SK-N-SH treated with all-trans-retinoic acid at 6 μM for 48 hours (cell line): Measurements from ENCODE around the gene ECHDC3.

Source experiments
- ATAC-seq: fragments of 200-7000 bp; cut with Tn5 transposase; 3 replicates; pipeline ENCODE4 v1.9.1; 2020; ENCODE audit warnings: mild to moderate bottlenecking, moderate library complexity
- BACH2 ChIP-seq: fragments of 250-450 bp; sonication (Bioruptor Pico); IDR thresholded peaks from 2 replicates; pipeline ENCODE4 v1.9.0; 2021; ENCODE audit warnings: mild to moderate bottlenecking, borderline replicate concordance
- CREB5 ChIP-seq: fragments of 250-450 bp; sonication (Bioruptor Pico); IDR thresholded peaks from 2 replicates; pipeline ENCODE4 v1.5.1; 2020; ENCODE audit warnings: low read depth, mild to moderate bottlenecking, moderate library complexity
- CSRNP3 ChIP-seq: fragments of 250-450 bp; sonication (Bioruptor Pico); IDR thresholded peaks from 2 replicates; pipeline ENCODE4 v1.5.1; 2021; ENCODE audit warnings: mild to moderate bottlenecking, moderate library complexity
- ESRRG ChIP-seq: fragments of 250-450 bp; sonication (Bioruptor Pico); IDR thresholded peaks from 2 replicates; pipeline ENCODE4 v1.6.1; 2021; ENCODE audit warnings: mild to moderate bottlenecking
- GLIS3 ChIP-seq: fragments of 250-450 bp; sonication (Bioruptor Pico); IDR thresholded peaks from 2 replicates; pipeline ENCODE4 v1.5.0; 2020; ENCODE audit warnings: mild to moderate bottlenecking, moderate library complexity
- ISL1 ChIP-seq: fragments of 250-450 bp; sonication (Bioruptor Pico); IDR thresholded peaks from 2 replicates; pipeline ENCODE4 v2.1.2; 2022; ENCODE audit warnings: mild to moderate bottlenecking, moderate library complexity
- PATZ1 ChIP-seq: fragments of 250-450 bp; sonication (Bioruptor Pico); IDR thresholded peaks from 2 replicates; pipeline ENCODE4 v1.8.0; 2020; ENCODE audit warnings: mild to moderate bottlenecking, moderate library complexity, borderline replicate concordance
- POU6F1 ChIP-seq: fragments of 250-450 bp; sonication (Bioruptor Pico); IDR thresholded peaks from 2 replicates; pipeline ENCODE4 v1.8.0; 2021; ENCODE audit warnings: low read depth, mild to moderate bottlenecking, moderate library complexity, borderline replicate concordance
- PPARA ChIP-seq: fragments of 250-450 bp; sonication (Bioruptor Pico); IDR thresholded peaks from 2 replicates; pipeline ENCODE4 v1.5.0; 2020; ENCODE audit warnings: mild to moderate bottlenecking, borderline replicate concordance
- RARB ChIP-seq: fragments of 250-450 bp; sonication (Bioruptor Pico); IDR thresholded peaks from 2 replicates; pipeline ENCODE4 v1.8.0; 2021; ENCODE audit warnings: mild to moderate bottlenecking, moderate library complexity
- SNAI2 ChIP-seq: fragments of 250-450 bp; sonication (Bioruptor Pico); IDR thresholded peaks from 2 replicates; pipeline ENCODE4 v1.5.0; 2020; ENCODE audit warnings: mild to moderate bottlenecking, moderate library complexity
- TOX ChIP-seq: fragments of 250-450 bp; sonication (Bioruptor Pico); IDR thresholded peaks from 2 replicates; pipeline ENCODE4 v1.8.0; 2021; ENCODE audit warnings: mild to moderate bottlenecking, moderate library complexity, borderline replicate concordance
- TSHZ2 ChIP-seq: fragments of 250-450 bp; sonication (Bioruptor Pico); IDR thresholded peaks from 2 replicates; pipeline ENCODE4 v1.5.0; 2020; ENCODE audit warnings: mild to moderate bottlenecking, moderate library complexity
- ZC3H10 ChIP-seq: fragments of 250-450 bp; sonication (Bioruptor Pico); IDR thresholded peaks from 2 replicates; pipeline ENCODE4 v1.5.1; 2021; ENCODE audit warnings: mild to moderate bottlenecking, moderate library complexity
- ZFP3 ChIP-seq: fragments of 250-450 bp; sonication (Bioruptor Pico); IDR thresholded peaks from 2 replicates; pipeline ENCODE4 v1.5.0; 2020; ENCODE audit warnings: mild to moderate bottlenecking, moderate library complexity
- ZFP30 ChIP-seq: fragments of 450-650 bp; formaldehyde crosslinking; IDR thresholded peaks from 2 replicates; pipeline ENCODE4 v1.5.0; 2022; ENCODE audit warnings: mild to moderate bottlenecking, moderate library complexity
- ZNF8 ChIP-seq: fragments of 450-650 bp; formaldehyde crosslinking; IDR thresholded peaks from 2 replicates; pipeline ENCODE4 v1.5.0; 2020; ENCODE audit warnings: mild to moderate bottlenecking, moderate library complexity

ECHDC3 gene

GRCh38 chr10:11713963-11714362 is 28.2 kb upstream of the ECHDC3 start:
- TF ChIP-seq TSHZ2, result no peak
- no peak for TF ChIP-seq SNAI2 (CRISPR knock-in tag)
- TF ChIP-seq PPARA (CRISPR knock-in tag), result no peak
- TF ChIP-seq TOX, result no peak
- no peak for TF ChIP-seq ISL1
- no peak for TF ChIP-seq GLIS3 (CRISPR knock-in tag)
- no peak for TF ChIP-seq CREB5
- TF ChIP-seq ZFP3 (CRISPR knock-in tag), result no peak

GRCh38 chr10:11714750-11715365 is 27.3 kb upstream of the ECHDC3 start:
- TF ChIP-seq ESRRG (CRISPR knock-in tag), result no peak
- no peak for TF ChIP-seq PATZ1 (CRISPR knock-in tag)
- TF ChIP-seq ZC3H10 (CRISPR knock-in tag), result no peak
- TF ChIP-seq POU6F1 (CRISPR knock-in tag), result no peak
- no peak for TF ChIP-seq PPARA (CRISPR knock-in tag)
- TF ChIP-seq SNAI2 (CRISPR knock-in tag), result no peak
- no peak for TF ChIP-seq BACH2 (CRISPR knock-in tag)
- no peak for TF ChIP-seq TSHZ2
- no peak for TF ChIP-seq ZFP30 (CRISPR knock-in tag)
- TF ChIP-seq ZFP3 (CRISPR knock-in tag), result no peak
- no peak for TF ChIP-seq ZNF8 (CRISPR knock-in tag)
- TF ChIP-seq RARB (CRISPR knock-in tag), result no peak
- no peak for TF ChIP-seq GLIS3 (CRISPR knock-in tag)
- TF ChIP-seq CSRNP3 (CRISPR knock-in tag), result no peak
- ATAC-seq, result no peak

More at GRCh38 chr10:11713963-11714362, 28.2 kb upstream of the ECHDC3 start:
- ATAC-seq, result no peak
